Spleen (tissue), 11 donors: ENCODE results near the gene WDR81. TPM values are rescaled to one million over a fixed set of nuclear protein-coding genes. Genes with fewer than 3 reads are reported as not detected.
"Not testable (repeated sequence)": the region's sequence is repeated elsewhere in the genome, so short reads cannot be mapped to it uniquely, and the experiment has no call there.

Experiments used
- DNase-seq: peaks from one replicate; pipeline ENCODE4 v3.0.0-alpha.2; 2020
- H3K27ac ChIP-seq, 8 donors: fragments of 200-600 bp; sonication (generic) in 7 of 8; 1 replicate in 4 of 8; 2 replicates in 4 of 8; pipeline versions ENCODE4 v1.5.0 to v1.8.0; 2016 to 2021; ENCODE audit warnings: inconsistent platforms in 4 of 8, mild to moderate bottlenecking in 4 of 8, moderate library complexity in 1 of 8
- H3K27me3 ChIP-seq, 7 donors: fragments of 200-600 bp; sonication (generic) in 6 of 7; replicated peaks in 1 of 7; 1 replicate in 4 of 7; 2 replicates in 3 of 7; pipeline versions ENCODE4 v1.5.0 to v1.8.0; 2016 to 2021; ENCODE audit warnings: inconsistent platforms in 3 of 7, mild to moderate bottlenecking in 1 of 7
- H3K36me3 ChIP-seq, 6 donors: fragments of 200-600 bp; sonication (generic) in 5 of 6; 1 replicate in 4 of 6; 2 replicates in 2 of 6; pipeline versions ENCODE4 v1.5.0 to v1.8.0; 2016 to 2021; ENCODE audit warnings: inconsistent platforms in 2 of 6
- H3K4me1 ChIP-seq, 6 donors: fragments of 200-600 bp; sonication (generic) in 5 of 6; 1 replicate in 3 of 6; 2 replicates in 3 of 6; pipeline versions ENCODE4 v1.5.0 to v1.8.0; 2016 to 2021; ENCODE audit warnings: inconsistent platforms in 3 of 6
- H3K4me3 ChIP-seq, 8 donors: fragments of 200-600 bp; sonication (generic) in 7 of 8; 1 replicate in 4 of 8; 2 replicates in 4 of 8; pipeline versions ENCODE4 v1.5.0 to v1.8.0; 2016 to 2021; ENCODE audit warnings: inconsistent platforms in 4 of 8, mild to moderate bottlenecking in 4 of 8, moderate library complexity in 2 of 8
- H3K9me3 ChIP-seq, 8 donors: fragments of 200-600 bp; sonication (generic) in 7 of 8; 1 replicate in 4 of 8; 2 replicates in 4 of 8; pipeline versions ENCODE4 v1.5.0 to v1.8.0; 2016 to 2021; ENCODE audit warnings: inconsistent platforms in 4 of 8
- CTCF ChIP-seq, 11 experiments: fragments of 200-600 bp in 7 of 11; fragments of 450-650 bp in 4 of 11; sonication (generic) in 4 of 11; IDR thresholded peaks in 8 of 11; conservative IDR thresholded peaks in 3 of 11; 1 replicate in 7 of 11; 2 replicates in 4 of 11; pipeline versions ENCODE4 v1.4.0 to v1.8.0; 2016 to 2021; ENCODE audit warnings: antibody characterized with exemption in 11 of 11, inconsistent platforms in 4 of 11, mild to moderate bottlenecking in 1 of 11
- POLR2A ChIP-seq, 3 donors: fragments of 450-650 bp; IDR thresholded peaks; one replicate each; pipeline ENCODE4 v1.5.1; 2017; ENCODE audit warnings: antibody characterized with exemption in 3 of 3, mild to moderate bottlenecking in 1 of 3
- POLR2AphosphoS5 ChIP-seq, 3 donors: sonication (generic); formaldehyde crosslinking; IDR thresholded peaks; one replicate each; pipeline ENCODE4 v1.5.1; 2017; ENCODE audit warnings: antibody characterized with exemption in 3 of 3
- WGBS, 5 donors: extraction: QIAGEN DNeasy Blood & Tissue Kit in 3 of 5; methylation state at CpG; one replicate each; pipeline versions ENCODE4 v1.1.5 to v1.1.7; 2013 to 2018; 5-methylcytosine and 5-hydroxymethylcytosine counted together
- intact Hi-C: fragments of 100-400 bp; cut with DNase I; formaldehyde crosslinking; loops from one replicate; pipeline ENCODE4 v1.15.0; 2023; ENCODE audit warnings: low total_unique reads
- polyA plus RNA-seq, 3 donors: library from polyadenylated mRNA; stranded (reverse); fragments of 200-250 nt; gene quantifications; one replicate each; pipeline ENCODE4 v1.2.1, GENCODE V29; 2013
- total RNA-seq, 7 donors: library from RNA; depleted of rRNA in 3 of 7; stranded (reverse); fragments of >200 nt in 3 of 7; fragmentation: NEBNext Ultra II Directional in 4 of 7; extraction: Animal tissue kit (Norgen Biotek cat#: 25700) in 4 of 7; gene quantifications; one replicate each; pipeline versions ENCODE4 v1.1.0 to v1.2.1, GENCODE V29; 2016 to 2021
- donor health status: healthy with polysubstance abuse.
- donor health status: DM: no; HTN: no; CAD: no; lungs with moderate emphysema.
- donor health status: DM: no; HTN: no; CAD: no.
- donor health status: Bipolar disorder and iron deficiency.
- donor health status: healthy.
- donor health status: DM: no; HTN: no; CAD: no.
- donor health status: DM: yes; HTN: yes; CAD: no.

Gene WDR81
- total and polyA plus RNA-seq, 10 donors: 16.2 to 74.7 (median 48.4) TPM

- TF ChIP-seq POLR2A (IDR thresholded peaks at IDR 0.05): no peak
- no peak for TF ChIP-seq CTCF (IDR thresholded peaks at IDR 0.05 in 8 of 11, conservative IDR thresholded peaks at IDR 0.05 in 3 of 11)
- Histone ChIP-seq H3K27me3 (no peaks in the 10 kb centered on the region), H3K4me1 (peaks cover 14 to 76% (median 58%) of the 10 kb centered on the region in 6 donors), H3K27ac (peak overlapping the region; percentile 4 to 80 (median 67)), H3K36me3 (peaks cover 2 to 77% (median 33%) of the 10 kb centered on the region in 6 donors), H3K4me3 (no peak overlapping the region), H3K9me3 (no peaks in the 10 kb centered on the region)
- WGBS, 5 donors: 87 to 100% (median 89%) methylated on average over 6 to 17 of the region's 17 CpGs
- intact Hi-C loops: no loop called here
- DNase-seq: no peak
Observed at GRCh38 chr17:1735834-1736347, 11.4 kb downstream of the WDR81 start.

- WGBS, 5 donors: 60 to 71% (median 68%) methylated on average over 22 to 25 of the region's 25 CpGs
Observed at GRCh38 chr17:1736348-1737281, 12.1 kb downstream of the WDR81 start.

GRCh38 chr17:1737531-1738291 lies 13.2 kb downstream of the WDR81 start:
- Histone ChIP-seq H3K27ac (peak overlapping the region; percentile 0 to 80 (median 67)), H3K27me3 (no peaks in the 10 kb centered on the region), H3K9me3 (no peaks in the 10 kb centered on the region), H3K4me1 (peaks cover 14 to 59% (median 49%) of the 10 kb centered on the region in 6 donors), H3K36me3 (peaks cover 2 to 59% (median 25%) of the 10 kb centered on the region in 6 donors), H3K4me3 (no peak overlapping the region)
- TF ChIP-seq POLR2AphosphoS5 (IDR thresholded peaks at IDR 0.05) (peak; percentile 53 to 61 (median 55)), POLR2A (IDR thresholded peaks at IDR 0.05) (no peak)
- no peak for DNase-seq
- intact Hi-C loops: no loop called here
- 82 to 94% (median 86%) methylated on average over 19 to 21 of the region's 21 CpGs for WGBS, 5 donors

More at GRCh38 chr17:1736348-1737281, 12.1 kb downstream of the WDR81 start:
- Histone ChIP-seq H3K9me3 (no peaks in the 10 kb centered on the region), H3K27ac (peak overlapping the region; percentile 4 to 80 (median 67)), H3K27me3 (no peaks in the 10 kb centered on the region), H3K4me1 (peaks cover 14 to 69% (median 56%) of the 10 kb centered on the region in 6 donors), H3K36me3 (peaks cover 2 to 70% (median 28%) of the 10 kb centered on the region in 6 donors), H3K4me3 (no peak overlapping the region)
- peak; percentile 86 for DNase-seq
- intact Hi-C loops: no loop called here
- TF ChIP-seq POLR2AphosphoS5 (IDR thresholded peaks at IDR 0.05): peak; percentile 66 to 80 (median 80)
- TF ChIP-seq POLR2A (IDR thresholded peaks at IDR 0.05): no peak

GRCh38 chr17:1741899-1742298 lies 17.4 kb downstream of the WDR81 start:
- Histone ChIP-seq H3K36me3 (peaks cover 0 to 17% (median 11%) of the 10 kb centered on the region in 6 donors), H3K4me1 (peaks cover 0 to 27% (median 17%) of the 10 kb centered on the region in 6 donors), H3K27ac (peak overlapping the region in 1 of 8 donors; percentile 32)
- H3K4me3 ChIP-seq, intact Hi-C loops, H3K9me3 ChIP-seq, DNase-seq, H3K27me3 ChIP-seq: not testable (repeated sequence)
- 78 to 92% (median 91%) methylated on average over 6 to 7 of the region's 7 CpGs for WGBS, 5 donors

- DNase-seq: no peak
- intact Hi-C loops: no loop called here
- H3K4me1 ChIP-seq: peaks cover 0 to 26% (median 13%) of the 10 kb centered on the region in 6 donors
- no peaks in the 10 kb centered on the region for H3K27me3 ChIP-seq
- no peaks in the 10 kb centered on the region for H3K9me3 ChIP-seq
- TF ChIP-seq POLR2AphosphoS5 (IDR thresholded peaks at IDR 0.05) (no peak), POLR2A (IDR thresholded peaks at IDR 0.05) (no peak), CTCF (IDR thresholded peaks at IDR 0.05 in 8 of 11, conservative IDR thresholded peaks at IDR 0.05 in 3 of 11) (no peak)
- H3K27ac ChIP-seq: peak within 1 kb of the TSS in 2 of 8 donors; percentile 32 to 53
- 69 to 81% (median 75%) methylated on average over 8 to 10 of the region's 10 CpGs for WGBS, 5 donors
- peaks cover 0 to 11% (median 7%) of the 10 kb centered on the region in 6 donors for H3K36me3 ChIP-seq
- no peak within 1 kb of the TSS for H3K4me3 ChIP-seq
Observed at GRCh38 chr17:1742371-1743087, 18.0 kb downstream of the WDR81 start, which contains the start of gene SERPINF2. Gene SERPINF2 (plus strand): TSS chr17:1742871. CDS start chr17:1744996, 2,125 bp downstream.
